K562 (cell line): ENCODE data around the gene PIK3C2B. TPM values are rescaled to one million over a fixed set of nuclear protein-coding genes. Genes with fewer than 3 reads are reported as not detected.

Experiments
- ATAC-seq: fragments of 200-7000 bp; cut with Tn5 transposase; 3 replicates; pipeline ENCODE4 v1.9.1; 2020; ENCODE audit warnings: moderate library complexity
- BruUV-seq: library from RNA; stranded (reverse); fragments of 400-500 nt; replicated peaks from 2 replicates; lab custom pipeline; 2021; lab: Mats Ljungman, UMichigan
- CTCF ChIA-PET: fragments of 300-600 bp; formaldehyde crosslinking; extraction: SDS; loops from one replicate; lab custom pipeline; 2021; ENCODE audit warnings: low intra/inter-chr PET ratio; lab: Yijun Ruan, JAX
- POLR2A ChIA-PET: fragments of 300-600, 350-650 bp; sonication (Branson Sonifier 250); formaldehyde crosslinking; extraction: SDS; loops from one replicate; lab custom pipeline; 2021; ENCODE audit warnings: antibody characterized with exemption, inconsistent platforms; lab: Yijun Ruan, JAX
- DNase-seq, 4 experiments: peaks; one replicate each; pipeline versions ENCODE4 v3.0.0 to v3.0.0-alpha.2; 2011 to 2018; ENCODE audit warnings: low spot score in 3 of 4, mixed read lengths in 3 of 4; ENCODE audit errors: extremely low read depth in 1 of 4
- FAIRE-seq: peaks from 2 replicates; lab custom pipeline; 2011; peaks lifted over from hg19 to GRCh38; lab: Jason Lieb, UNC
- H2AFZ ChIP-seq: 2 replicates; pipeline ENCODE4 v1.6.0; 2011; ENCODE audit warnings: low read depth, low read length, control low read depth, inconsistent platforms
- H3K27ac ChIP-seq: fragments of 200-600 bp; 3 replicates; pipeline ENCODE4 v1.8.0; 2011; ENCODE audit warnings: low read depth, mild to moderate bottlenecking, control low read depth, inconsistent platforms, low read length, moderate library complexity, mixed read lengths; ENCODE audit errors: extremely low read depth
- H3K27me3 ChIP-seq, 2 experiments: fragments of 300-600 bp in 1 of 2; 2 replicates in 1 of 2; 3 replicates in 1 of 2; pipeline versions ENCODE4 v1.6.0 to v1.8.0; 2011; ENCODE audit warnings: inconsistent platforms in 2 of 2, low read length in 2 of 2, mild to moderate bottlenecking in 1 of 2, mixed read lengths in 1 of 2, moderate library complexity in 1 of 2; ENCODE audit not compliant: control insufficient read depth in 2 of 2, insufficient read depth in 2 of 2
- H3K36me3 ChIP-seq: fragments of 300-600 bp; 3 replicates; pipeline ENCODE4 v1.8.0; 2011; ENCODE audit warnings: mild to moderate bottlenecking, low read length, inconsistent platforms; ENCODE audit not compliant: control insufficient read depth, insufficient read depth
- H3K4me1 ChIP-seq, 2 experiments: fragments of 200-600 bp in 1 of 2; replicated peaks in 1 of 2; 2 replicates in 1 of 2; 3 replicates in 1 of 2; pipeline versions ENCODE4 v1.5.1 to v1.8.0; 2011; ENCODE audit warnings: inconsistent platforms in 2 of 2, low read length in 2 of 2, mild to moderate bottlenecking in 1 of 2, mixed read lengths in 1 of 2, moderate library complexity in 1 of 2; ENCODE audit not compliant: control insufficient read depth in 2 of 2, insufficient read depth in 2 of 2
- H3K4me2 ChIP-seq: 2 replicates; pipeline ENCODE4 v1.6.1; 2011; ENCODE audit warnings: low read length, control low read depth, inconsistent platforms, mixed read lengths; ENCODE audit not compliant: insufficient read depth
- H3K4me3 ChIP-seq: fragments of 200-600 bp; sonication (generic), shearing (Covaris generic); 2 replicates; pipeline ENCODE4 v1.5.1; 2016; ENCODE audit warnings: control low read depth, inconsistent platforms
- H3K79me2 ChIP-seq: fragments of 200-600 bp; 3 replicates; pipeline ENCODE4 v1.8.0; 2011; ENCODE audit warnings: low read length, inconsistent platforms; ENCODE audit not compliant: control insufficient read depth, insufficient read depth
- H3K9ac ChIP-seq, 2 experiments: 2 replicates each; pipeline versions ENCODE4 v1.6.0 to v1.6.1; 2011; ENCODE audit warnings: low read depth in 2 of 2, low read length in 2 of 2, control low read depth in 1 of 2, inconsistent platforms in 1 of 2, mild to moderate bottlenecking in 1 of 2, mixed read lengths in 1 of 2; ENCODE audit not compliant: insufficient read depth in 1 of 2
- H3K9me1 ChIP-seq: one replicate; pipeline ENCODE4 v1.6.0; 2011; ENCODE audit warnings: inconsistent platforms, mild to moderate bottlenecking, low read length, moderate library complexity; ENCODE audit not compliant: control insufficient read depth, insufficient read depth
- H3K9me3 ChIP-seq: replicated peaks from 2 replicates; pipeline ENCODE4 v1.5.1; 2011; ENCODE audit warnings: low read depth, low read length, inconsistent platforms; ENCODE audit not compliant: control insufficient read depth, insufficient read depth
- H4K20me1 ChIP-seq: replicated peaks from 2 replicates; pipeline ENCODE4 v1.6.1; 2011; ENCODE audit warnings: low read length, inconsistent platforms, mixed read lengths; ENCODE audit not compliant: control insufficient read depth, insufficient read depth
- BRD4 ChIP-seq: fragments of 200-600 bp; sonication (generic); IDR thresholded peaks from 2 replicates; pipeline ENCODE4 v1.6.1; 2017; ENCODE audit warnings: inconsistent platforms
- ETV5 ChIP-seq: sonication (generic); formaldehyde crosslinking; IDR thresholded peaks from 2 replicates; pipeline ENCODE4 v1.4.0; 2020; ENCODE audit warnings: low read depth, mild to moderate bottlenecking, missing genetic modification reagents
- HDAC6 ChIP-seq: IDR thresholded peaks from 2 replicates; pipeline ENCODE4 v1.6.1; 2012; ENCODE audit warnings: low read depth, mild to moderate bottlenecking, control low read depth, inconsistent platforms, low read length, moderate library complexity
- KDM4B ChIP-seq, 2 experiments: fragments of 450-650 bp in 1 of 2; sonication (generic) in 1 of 2; IDR thresholded peaks; 2 replicates each; pipeline ENCODE4 v1.6.1; 2016 to 2017; ENCODE audit warnings: borderline replicate concordance in 2 of 2, antibody characterized with exemption in 1 of 2, low read depth in 1 of 2, mild to moderate bottlenecking in 1 of 2
- ZFP36 ChIP-seq: fragments of 150-350 bp; IDR thresholded peaks from 2 replicates; pipeline ENCODE4 v1.6.1; 2018; ENCODE audit warnings: low read length, low read depth; ENCODE audit not compliant: partially characterized antibody
- ZNF263 ChIP-seq: sonication (generic); formaldehyde crosslinking; IDR thresholded peaks from 2 replicates; pipeline ENCODE4 v1.8.0; 2022; ENCODE audit warnings: mild to moderate bottlenecking, missing genetic modification reagents, borderline replicate concordance
- ZNF584 ChIP-seq: fragments of 200-800 bp; sonication (Bioruptor generic); IDR thresholded peaks from 2 replicates; pipeline ENCODE4 v1.6.1; 2016; ENCODE audit warnings: low read depth, mild to moderate bottlenecking, missing genetic modification characterization, missing compliant biosample characterization
- WGBS: fragments of 100-300 bp; shearing (Covaris generic); methylation state at CpG from one replicate; pipeline ENCODE4 v1.1.6; 2016; ENCODE audit warnings: low coverage, mixed read lengths; ENCODE audit not compliant: insufficient coverage; ENCODE audit errors: missing lambda C conversion rate; 5-methylcytosine and 5-hydroxymethylcytosine counted together
- in situ Hi-C: fragments of 300-500 bp; cut with MboI; formaldehyde crosslinking; loops from 4 replicates; pipeline ENCODE4 v1.15.0; 2018; ENCODE audit warnings: inconsistent platforms, mixed read lengths
- intact Hi-C: fragments of 100-400 bp; cut with micrococcal nuclease; formaldehyde crosslinking; loops from 2 replicates; pipeline ENCODE4 v1.14.2; 2022
- polyA plus RNA-seq, 8 experiments: library from polyadenylated mRNA; depleted of rRNA in 4 of 8; stranded (reverse) in 5 of 8; unstranded in 3 of 8; fragments of >200 nt; fragmentation: Nextera tagmentation in 2 of 8; fragmentation: Illumina TruSeq in 1 of 8; extraction: Ambion mirVana in 2 of 8; extraction: Trizol in 1 of 8; gene quantifications; 2 replicates each; pipeline versions ENCODE4 v1.2.1 to v1.2.3, GENCODE V29; 2011 to 2014; ENCODE audit warnings: inconsistent platforms in 1 of 8, missing spikeins in 1 of 8
- total RNA-seq, 7 experiments: library from RNA; depleted of rRNA in 6 of 7; stranded (reverse); fragments of >200 nt in 6 of 7; fragmentation: Illumina TruSeq in 2 of 7; extraction: Trizol in 2 of 7; gene quantifications; 2 replicates each; pipeline versions ENCODE4 v1.2.1 to v1.2.3, GENCODE V29; 2011 to 2021; ENCODE audit warnings: low replicate concordance in 1 of 7
- TF ChIP-seq, protein P1 (sequence below): fragments of 200-800 bp; sonication (Bioruptor generic); IDR thresholded peaks from 2 replicates; pipeline ENCODE4 v1.6.1; 2017; ENCODE audit warnings: missing genetic modification characterization, missing compliant biosample characterization
- TF ChIP-seq, protein P2 (sequence below): IDR thresholded peaks from 2 replicates; pipeline ENCODE4 v1.6.1; 2016; ENCODE audit warnings: missing genetic modification characterization, missing compliant biosample characterization
- TF ChIP-seq, protein P3 (sequence below), 2 experiments: fragments of 250-450 bp in 1 of 2; fragments of 450-650 bp in 1 of 2; sonication (Bioruptor Pico) in 1 of 2; IDR thresholded peaks; 2 replicates each; pipeline versions ENCODE4 v1.6.1 to v1.8.0; 2016 to 2021; ENCODE audit warnings: mild to moderate bottlenecking in 2 of 2, moderate library complexity in 2 of 2, missing compliant biosample characterization in 1 of 2, missing genetic modification characterization in 1 of 2
- TF ChIP-seq, protein P4 (sequence below): sonication (generic); formaldehyde crosslinking; IDR thresholded peaks from 2 replicates; pipeline ENCODE4 v1.4.0; 2020; ENCODE audit warnings: mild to moderate bottlenecking, missing genetic modification reagents
- TF ChIP-seq, protein P5 (sequence below): fragments of 450-650 bp; formaldehyde crosslinking; conservative IDR thresholded peaks from 2 replicates; pipeline ENCODE4 v1.4.0; 2022; ENCODE audit warnings: mild to moderate bottlenecking, missing genetic modification characterization

Gene PIK3C2B
- total and polyA plus RNA-seq, 9 of the 15 experiments (the other 6 are each of a cell fraction or from before 2014, with no cell fraction given), result 0.10 to 2.9 (median 0.72) TPM

DNA sequence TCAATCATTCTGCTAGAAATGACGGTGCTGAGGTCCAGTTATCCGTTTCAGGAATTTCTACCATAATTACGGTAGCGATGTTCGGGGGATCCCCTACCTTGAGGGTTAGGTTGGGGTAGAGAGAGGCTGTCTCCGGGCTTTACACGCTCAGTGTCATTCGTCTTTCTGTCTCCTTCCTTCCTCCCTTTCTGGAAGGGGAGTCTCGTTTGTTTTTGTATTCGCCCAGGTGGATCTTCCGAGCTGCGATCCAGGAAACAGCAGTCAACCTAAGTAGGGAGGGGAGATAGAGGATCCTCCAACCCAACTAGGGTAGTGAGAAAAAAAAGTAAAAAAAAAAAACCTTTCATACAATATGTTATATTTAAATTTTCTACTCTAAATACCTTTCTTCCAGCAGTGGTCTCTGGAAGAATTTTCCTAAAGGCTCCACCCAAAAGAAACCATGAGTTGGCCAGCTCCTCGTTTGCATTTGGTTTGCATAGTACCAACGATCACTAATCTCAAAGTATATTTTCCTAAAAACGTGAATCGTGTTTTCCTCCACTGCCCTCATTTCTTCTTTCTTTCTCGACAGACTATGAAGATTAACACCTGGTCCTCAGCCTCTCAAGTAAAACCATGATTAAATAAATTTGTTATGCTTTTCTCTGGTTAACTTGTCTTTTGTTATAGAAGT is 611 bp upstream of the PIK3C2B start:
- H3K4me1 ChIP-seq, result peaks cover 14 to 15% of the 10 kb centered on the region in 2 experiments; a peak in 4 of 5 replicates
- intact Hi-C loops, result loop anchor here (2.0 kb wide), 1 partner anchor 48 kb away; no protein-coding TSS in a partner anchor
- DNase-seq, result no peak
- WGBS, result 4% methylated on average over 17 of the region's 17 CpGs
- H3K4me3 ChIP-seq, result peak overlapping the region; percentile 49
- no peaks in the 10 kb centered on the region for H3K79me2 ChIP-seq
- no peak for FAIRE-seq
- H3K27ac ChIP-seq, result no peak overlapping the region
- CTCF ChIA-PET, result interaction anchor here (0.6 to 2.1 kb wide), 4 partner anchors 39 to 67 kb away, joined by 3 to 13 read pairs (median 6); no protein-coding TSS in a partner anchor
- H3K4me2 ChIP-seq, result peak overlapping the region; percentile 85
- H3K27me3 ChIP-seq, result peaks cover 29 to 39% of the 10 kb centered on the region in 2 experiments
- 0 out of 2 replicates have a peak, but pooled peaks cover 3% of the 10 kb centered on the region for H4K20me1 ChIP-seq
- peaks cover 2% of the 10 kb centered on the region; the same call in 1 of the 2 replicates for H3K9me3 ChIP-seq
- ATAC-seq, result no peak
- no peaks in the 10 kb centered on the region for H3K9me1 ChIP-seq
- BruUV-seq, result no TSS peak
- H3K36me3 ChIP-seq, result no peaks in the 10 kb centered on the region
- peak overlapping the region in 1 of 2 experiments; percentile 91; a peak in 1 of 4 replicates for H3K9ac ChIP-seq
- H2AFZ ChIP-seq, result peak overlapping the region; percentile 90
- in situ Hi-C loops, result no loop called here
- POLR2A ChIA-PET, result interaction anchor here (0.6 to 2.5 kb wide), 6 partner anchors 12 to 267 kb away, joined by 3 to 10 read pairs (median 4); no protein-coding TSS in a partner anchor
- TF ChIP-seq KDM4B (IDR thresholded peaks at IDR 0.05; ENCODE audit: borderline replicate concordance in 2 of 2, low read depth in 1 of 2), result no peak
- TF ChIP-seq ZNF263, result no peak
- no peak for TF ChIP-seq HDAC6
- TF ChIP-seq ETV5 (CRISPR knock-in tag), result 0 out of 2 replicates have a peak, but pooled peaks have one; percentile 12
- TF ChIP-seq, protein P1, sequence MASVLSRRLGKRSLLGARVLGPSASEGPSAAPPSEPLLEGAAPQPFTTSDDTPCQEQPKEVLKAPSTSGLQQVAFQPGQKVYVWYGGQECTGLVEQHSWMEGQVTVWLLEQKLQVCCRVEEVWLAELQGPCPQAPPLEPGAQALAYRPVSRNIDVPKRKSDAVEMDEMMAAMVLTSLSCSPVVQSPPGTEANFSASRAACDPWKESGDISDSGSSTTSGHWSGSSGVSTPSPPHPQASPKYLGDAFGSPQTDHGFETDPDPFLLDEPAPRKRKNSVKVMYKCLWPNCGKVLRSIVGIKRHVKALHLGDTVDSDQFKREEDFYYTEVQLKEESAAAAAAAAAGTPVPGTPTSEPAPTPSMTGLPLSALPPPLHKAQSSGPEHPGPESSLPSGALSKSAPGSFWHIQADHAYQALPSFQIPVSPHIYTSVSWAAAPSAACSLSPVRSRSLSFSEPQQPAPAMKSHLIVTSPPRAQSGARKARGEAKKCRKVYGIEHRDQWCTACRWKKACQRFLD, result no peak
- TF ChIP-seq BRD4, result no peak
- TF ChIP-seq, protein P2, sequence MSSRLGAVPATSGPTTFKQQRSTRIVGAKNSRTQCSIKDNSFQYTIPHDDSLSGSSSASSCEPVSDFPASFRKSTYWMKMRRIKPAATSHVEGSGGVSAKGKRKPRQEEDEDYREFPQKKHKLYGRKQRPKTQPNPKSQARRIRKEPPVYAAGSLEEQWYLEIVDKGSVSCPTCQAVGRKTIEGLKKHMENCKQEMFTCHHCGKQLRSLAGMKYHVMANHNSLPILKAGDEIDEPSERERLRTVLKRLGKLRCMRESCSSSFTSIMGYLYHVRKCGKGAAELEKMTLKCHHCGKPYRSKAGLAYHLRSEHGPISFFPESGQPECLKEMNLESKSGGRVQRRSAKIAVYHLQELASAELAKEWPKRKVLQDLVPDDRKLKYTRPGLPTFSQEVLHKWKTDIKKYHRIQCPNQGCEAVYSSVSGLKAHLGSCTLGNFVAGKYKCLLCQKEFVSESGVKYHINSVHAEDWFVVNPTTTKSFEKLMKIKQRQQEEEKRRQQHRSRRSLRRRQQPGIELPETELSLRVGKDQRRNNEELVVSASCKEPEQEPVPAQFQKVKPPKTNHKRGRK (tag), result peak; percentile 54; the same call in 1 of the 2 replicates
- TF ChIP-seq ZFP36, result no peak
- TF ChIP-seq, protein P3, sequence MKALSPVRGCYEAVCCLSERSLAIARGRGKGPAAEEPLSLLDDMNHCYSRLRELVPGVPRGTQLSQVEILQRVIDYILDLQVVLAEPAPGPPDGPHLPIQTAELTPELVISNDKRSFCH (CRISPR knock-in tag; IDR thresholded peaks at IDR 0.05), result no peak
- TF ChIP-seq, protein P3 (tag; IDR thresholded peaks at IDR 0.05), result no peak
- no peak for TF ChIP-seq ZNF584
- TF ChIP-seq, protein P4, sequence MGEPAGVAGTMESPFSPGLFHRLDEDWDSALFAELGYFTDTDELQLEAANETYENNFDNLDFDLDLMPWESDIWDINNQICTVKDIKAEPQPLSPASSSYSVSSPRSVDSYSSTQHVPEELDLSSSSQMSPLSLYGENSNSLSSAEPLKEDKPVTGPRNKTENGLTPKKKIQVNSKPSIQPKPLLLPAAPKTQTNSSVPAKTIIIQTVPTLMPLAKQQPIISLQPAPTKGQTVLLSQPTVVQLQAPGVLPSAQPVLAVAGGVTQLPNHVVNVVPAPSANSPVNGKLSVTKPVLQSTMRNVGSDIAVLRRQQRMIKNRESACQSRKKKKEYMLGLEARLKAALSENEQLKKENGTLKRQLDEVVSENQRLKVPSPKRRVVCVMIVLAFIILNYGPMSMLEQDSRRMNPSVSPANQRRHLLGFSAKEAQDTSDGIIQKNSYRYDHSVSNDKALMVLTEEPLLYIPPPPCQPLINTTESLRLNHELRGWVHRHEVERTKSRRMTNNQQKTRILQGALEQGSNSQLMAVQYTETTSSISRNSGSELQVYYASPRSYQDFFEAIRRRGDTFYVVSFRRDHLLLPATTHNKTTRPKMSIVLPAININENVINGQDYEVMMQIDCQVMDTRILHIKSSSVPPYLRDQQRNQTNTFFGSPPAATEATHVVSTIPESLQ (CRISPR knock-in tag), result 0 out of 2 replicates have a peak, but pooled peaks have one; percentile 44
- TF ChIP-seq, protein P5, sequence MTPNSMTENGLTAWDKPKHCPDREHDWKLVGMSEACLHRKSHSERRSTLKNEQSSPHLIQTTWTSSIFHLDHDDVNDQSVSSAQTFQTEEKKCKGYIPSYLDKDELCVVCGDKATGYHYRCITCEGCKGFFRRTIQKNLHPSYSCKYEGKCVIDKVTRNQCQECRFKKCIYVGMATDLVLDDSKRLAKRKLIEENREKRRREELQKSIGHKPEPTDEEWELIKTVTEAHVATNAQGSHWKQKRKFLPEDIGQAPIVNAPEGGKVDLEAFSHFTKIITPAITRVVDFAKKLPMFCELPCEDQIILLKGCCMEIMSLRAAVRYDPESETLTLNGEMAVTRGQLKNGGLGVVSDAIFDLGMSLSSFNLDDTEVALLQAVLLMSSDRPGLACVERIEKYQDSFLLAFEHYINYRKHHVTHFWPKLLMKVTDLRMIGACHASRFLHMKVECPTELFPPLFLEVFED (CRISPR knock-in tag), result no peak
